HG03060 (cell line): ENCODE results near the gene TOM1L2.
"Not testable (repeated sequence)": the region's sequence is repeated elsewhere in the genome, so short reads cannot be mapped to it uniquely, and the experiment has no call there.

Experiments used
- ATAC-seq: cut with Tn5 transposase; IDR thresholded peaks from one replicate; pipeline ENCODE4 v1.9.1; 2021; ENCODE audit warnings: low read depth, moderate number of reproducible peaks; ENCODE audit not compliant: unreplicated experiment

TOM1L2 gene

DNA sequence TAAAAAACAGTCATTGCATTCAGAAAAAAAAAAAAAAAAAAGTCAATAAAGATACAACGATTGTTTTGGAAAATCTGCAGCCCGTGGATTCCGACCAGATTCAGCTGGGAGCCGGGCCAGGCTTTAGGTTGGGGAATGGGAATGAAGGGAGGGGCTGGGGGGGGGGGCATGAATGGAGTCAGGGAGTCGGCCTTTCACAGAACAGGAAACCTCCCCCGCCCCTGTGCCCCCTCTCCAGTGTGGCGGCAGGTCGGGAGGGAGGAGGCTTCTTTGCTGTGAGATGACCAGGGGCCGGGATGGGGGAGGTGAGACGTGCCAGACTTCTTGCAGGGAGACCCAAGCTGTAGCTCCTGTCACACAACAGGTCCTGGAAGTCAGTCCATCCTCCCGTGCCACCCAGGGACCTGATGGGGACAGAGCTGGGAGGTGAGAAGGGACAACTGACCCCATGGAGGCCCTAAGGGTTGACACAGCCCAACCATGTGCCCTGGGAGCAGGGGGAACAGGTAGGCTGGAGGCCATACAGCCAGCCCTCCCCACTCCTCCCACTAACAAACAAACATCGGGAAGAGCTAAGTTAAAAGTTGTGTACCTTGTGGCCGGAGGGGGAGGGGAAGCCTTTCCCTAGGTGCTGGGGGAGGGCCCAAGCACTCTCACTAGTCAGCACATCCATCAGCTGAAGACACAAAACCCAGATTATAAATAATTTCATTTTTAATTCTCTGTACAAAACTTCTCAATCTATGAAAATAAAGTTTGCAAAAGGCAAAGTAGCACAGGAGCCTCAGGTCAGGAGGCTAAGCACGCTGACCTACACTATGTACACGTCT is 160.6 kb downstream of the TOM1L2 start:
- ATAC-seq: no peak

DNA sequence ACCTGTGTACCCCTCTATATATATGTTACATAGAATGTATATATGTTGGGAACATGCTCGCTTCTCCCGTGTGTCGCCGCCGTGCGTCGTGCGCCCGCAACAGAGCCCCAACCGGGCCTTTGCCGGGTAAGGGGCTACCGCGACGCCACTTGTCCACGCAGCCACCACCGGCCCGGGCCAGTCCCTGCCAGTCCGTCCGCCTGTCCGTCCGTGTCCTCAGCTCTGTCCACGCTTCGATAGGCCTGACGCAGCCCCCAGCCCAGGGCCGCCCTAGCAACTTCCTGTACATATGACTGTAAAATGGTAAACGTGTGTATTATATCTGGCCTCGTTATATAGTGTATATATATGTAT is 161.3 kb downstream of the TOM1L2 start:
- no peak for ATAC-seq

DNA sequence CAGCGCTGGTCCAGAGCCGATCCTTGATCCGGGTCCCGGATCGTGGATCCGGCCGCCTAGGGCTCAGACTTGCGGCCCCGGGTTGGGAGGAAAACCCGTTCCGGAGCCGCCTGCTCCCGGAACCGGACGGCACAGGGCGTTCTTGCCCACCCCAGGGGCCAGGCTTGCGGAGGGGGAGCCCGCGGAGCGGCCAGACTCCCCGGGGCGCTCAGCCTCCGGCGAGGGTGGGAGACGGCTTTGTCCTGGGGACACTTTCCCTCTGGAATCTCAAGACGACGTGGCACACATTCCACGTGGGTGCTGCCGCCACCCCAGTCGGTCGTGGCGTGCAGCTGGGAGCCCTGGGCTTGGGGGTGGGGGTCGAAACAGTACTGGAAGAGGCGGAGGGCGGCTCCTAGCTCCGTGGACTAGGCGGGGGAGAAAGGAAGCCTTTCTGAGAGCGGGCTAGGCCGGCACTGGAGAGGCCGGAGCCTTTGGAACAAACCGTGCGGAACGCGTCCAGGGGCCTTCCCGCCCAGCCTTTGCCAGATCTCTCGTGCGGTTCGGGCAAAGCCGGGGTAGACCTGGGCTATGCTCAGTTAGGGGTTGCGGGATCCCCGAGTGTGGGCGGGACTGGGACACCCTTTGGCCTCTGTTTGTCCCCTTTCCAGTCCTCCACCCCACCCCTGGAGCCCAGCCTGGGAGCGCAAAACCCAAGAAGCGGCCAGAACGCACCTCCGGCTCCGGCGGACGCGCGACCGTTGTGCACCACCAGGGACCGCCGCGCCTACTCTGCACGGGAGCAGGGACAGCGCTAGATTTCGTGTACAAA is 161.9 kb downstream of the TOM1L2 start:
- ATAC-seq: no peak

DNA sequence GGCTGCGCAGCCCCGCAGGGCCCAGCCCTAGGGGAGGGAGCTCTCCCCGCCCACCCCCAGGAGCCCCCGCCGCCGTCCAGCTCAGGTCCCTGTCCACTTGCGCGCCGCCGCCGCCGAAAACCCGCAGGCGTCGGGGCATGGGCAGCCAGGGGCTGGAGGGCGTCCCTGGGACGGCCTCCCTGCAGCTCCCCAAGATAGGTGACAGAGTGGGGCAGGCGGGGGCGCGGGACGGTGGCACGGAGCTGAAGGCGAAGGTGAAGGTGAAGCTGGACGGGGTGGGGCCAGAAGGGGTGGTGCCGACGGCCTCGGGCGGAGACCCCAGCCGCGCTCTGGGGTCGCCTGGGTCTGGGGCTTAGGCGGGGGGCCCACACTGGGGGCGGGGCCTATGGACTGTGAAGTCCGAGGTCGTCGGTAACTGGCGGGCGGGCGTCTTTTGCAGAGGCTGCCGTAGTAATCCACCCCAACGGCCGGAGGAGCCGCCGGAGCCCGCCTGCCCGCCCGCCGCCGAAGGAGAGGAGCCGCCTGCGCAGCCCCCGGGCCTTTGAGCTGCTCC is 162.6 kb downstream of the TOM1L2 start:
- no peak for ATAC-seq

DNA sequence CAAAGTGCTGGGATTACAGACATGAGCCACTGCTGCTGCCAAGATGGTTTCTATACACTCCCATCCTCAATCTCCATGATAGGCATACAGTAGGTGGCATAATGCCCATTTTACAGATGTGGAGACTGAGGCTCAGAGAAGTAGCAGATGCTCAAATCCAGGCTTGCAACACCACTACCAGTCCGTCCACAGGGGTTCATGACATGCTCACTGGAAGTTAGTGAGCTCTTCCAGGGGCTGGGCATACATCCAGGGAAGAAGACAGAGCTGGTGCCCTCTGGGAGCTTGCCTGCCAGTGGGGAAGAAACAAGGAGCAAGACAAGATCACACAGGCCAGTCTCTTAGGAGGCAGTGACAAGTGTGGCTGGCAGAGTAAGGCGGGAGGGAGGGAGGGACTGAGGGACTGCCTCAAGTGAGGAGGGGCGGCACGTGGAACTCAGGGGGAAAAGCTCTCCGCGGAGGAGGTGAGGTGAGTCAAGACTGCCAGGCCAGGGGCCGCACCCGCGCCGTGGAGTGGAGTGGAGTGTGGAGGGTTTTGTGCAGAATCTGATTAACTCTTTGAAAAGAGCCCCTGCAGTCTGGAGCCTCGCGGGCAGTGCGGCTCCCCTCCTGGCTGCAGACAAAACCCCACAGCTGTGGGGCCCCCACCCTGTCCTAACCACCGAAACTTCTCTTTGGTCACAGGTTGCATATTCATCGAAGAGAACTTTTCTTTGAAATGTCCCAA is 163.3 kb downstream of the TOM1L2 start:
- no peak for ATAC-seq

DNA sequence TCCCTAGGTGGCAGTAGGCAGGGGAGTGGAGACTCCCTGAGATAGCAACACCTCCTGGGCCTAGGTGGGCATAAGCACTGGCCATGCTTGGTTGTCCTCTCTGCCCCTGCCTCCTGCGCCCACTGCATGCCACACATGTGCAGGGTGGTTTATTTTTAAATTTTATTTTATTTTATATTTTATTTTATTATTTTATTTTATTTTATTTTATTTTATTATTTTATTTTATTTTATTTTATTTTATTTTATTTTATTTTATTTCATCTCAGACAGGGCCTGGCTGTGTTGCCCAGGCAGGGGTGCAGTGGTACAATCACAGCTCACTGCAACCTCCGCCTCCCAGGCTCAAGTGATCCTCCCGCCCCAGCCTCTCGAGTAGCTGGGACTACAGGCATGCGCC is 164.0 kb downstream of the TOM1L2 start:
- ATAC-seq: not testable (repeated sequence)

DNA sequence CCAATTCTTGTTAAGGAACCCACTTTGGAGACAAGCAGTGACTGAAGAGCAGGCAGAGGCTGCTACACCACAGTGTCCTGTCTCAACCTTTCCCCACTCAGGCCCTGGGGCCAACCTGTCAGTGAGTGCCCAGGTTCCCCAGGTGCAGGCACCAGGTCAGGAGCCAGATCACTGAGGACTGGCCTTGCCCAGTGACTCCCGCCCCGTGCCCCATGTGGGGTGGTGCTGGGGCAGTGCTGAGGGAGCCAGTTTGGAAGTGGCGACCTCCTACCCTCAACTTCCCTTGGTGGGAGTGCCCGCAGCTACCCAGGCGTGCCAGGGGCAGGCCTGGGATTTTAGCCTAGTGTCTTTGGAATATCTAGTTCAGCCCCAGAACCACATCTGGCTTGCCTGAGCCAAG is 164.8 kb downstream of the TOM1L2 start:
- no peak for ATAC-seq

DNA sequence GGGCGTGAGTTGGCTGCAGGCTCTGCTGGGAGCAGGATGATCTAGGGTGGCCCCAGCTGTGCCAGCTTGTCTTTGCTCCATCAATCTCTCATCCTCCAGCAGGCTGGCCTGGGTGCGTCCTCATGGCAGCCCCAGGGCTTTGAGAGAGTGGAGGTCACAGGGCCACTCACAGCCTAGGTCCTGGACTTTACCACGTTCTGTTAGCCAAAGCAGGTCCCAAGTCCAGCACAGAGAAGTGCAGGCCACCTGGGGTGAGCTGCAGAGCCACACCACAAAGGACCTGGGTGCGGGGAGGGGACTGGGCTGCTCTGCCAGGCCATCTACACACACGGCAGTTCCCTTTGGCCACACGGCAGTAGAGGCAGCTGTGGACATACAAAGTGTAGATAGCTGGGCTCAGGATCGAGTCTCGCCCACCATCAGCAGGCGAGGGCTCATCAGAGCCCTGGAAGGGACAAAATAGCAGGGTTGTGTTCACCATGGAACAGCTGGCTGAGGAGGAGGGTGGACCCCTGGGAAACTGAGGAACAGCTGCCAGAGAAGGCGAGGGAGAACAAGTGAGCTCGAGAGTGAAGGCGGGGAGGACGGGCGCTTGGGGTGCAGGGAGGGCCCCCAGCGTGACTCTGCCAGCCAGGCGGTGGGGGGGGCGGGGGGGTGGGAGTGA is 165.5 kb downstream of the TOM1L2 start:
- no peak for ATAC-seq

DNA sequence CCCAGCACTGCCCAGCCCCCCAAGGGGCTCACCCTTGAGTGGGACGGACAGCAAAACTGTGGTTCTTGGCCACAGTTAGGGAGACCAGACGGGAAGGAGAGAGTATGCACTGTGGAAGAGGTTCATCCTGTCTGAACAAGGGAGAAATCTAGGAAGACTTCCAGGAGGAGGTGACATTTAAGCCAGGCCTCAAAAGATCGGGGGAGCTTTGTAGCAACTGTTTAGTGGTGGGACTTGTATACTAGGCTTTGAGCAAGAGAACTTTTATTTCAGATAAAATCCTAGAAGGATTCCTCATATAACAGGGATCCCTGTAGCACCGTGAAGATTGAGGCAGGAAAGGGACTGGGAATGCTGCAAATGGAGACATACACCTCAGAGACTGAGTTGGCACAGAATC is 166.2 kb downstream of the TOM1L2 start:
- no peak for ATAC-seq

DNA sequence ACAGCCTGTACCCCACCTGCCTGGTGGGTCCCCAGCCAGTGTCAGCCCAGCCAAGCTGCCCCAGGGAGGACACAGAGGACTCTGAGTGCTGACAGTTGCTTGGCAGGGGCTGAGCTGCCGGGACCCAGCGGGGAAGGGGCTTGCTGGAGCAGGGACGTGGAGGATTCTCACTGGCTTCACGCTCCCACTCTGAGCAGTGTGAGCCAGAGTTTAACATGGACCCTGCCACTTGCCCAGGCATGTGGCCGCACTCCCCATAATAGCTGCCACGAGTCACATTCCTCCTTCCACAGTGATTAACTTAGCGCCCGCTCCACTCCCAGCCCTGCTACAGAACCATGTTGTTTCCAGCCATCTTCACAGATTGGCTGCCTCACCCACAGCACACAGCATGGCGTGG is 166.6 kb downstream of the TOM1L2 start:
- ATAC-seq: no peak

DNA sequence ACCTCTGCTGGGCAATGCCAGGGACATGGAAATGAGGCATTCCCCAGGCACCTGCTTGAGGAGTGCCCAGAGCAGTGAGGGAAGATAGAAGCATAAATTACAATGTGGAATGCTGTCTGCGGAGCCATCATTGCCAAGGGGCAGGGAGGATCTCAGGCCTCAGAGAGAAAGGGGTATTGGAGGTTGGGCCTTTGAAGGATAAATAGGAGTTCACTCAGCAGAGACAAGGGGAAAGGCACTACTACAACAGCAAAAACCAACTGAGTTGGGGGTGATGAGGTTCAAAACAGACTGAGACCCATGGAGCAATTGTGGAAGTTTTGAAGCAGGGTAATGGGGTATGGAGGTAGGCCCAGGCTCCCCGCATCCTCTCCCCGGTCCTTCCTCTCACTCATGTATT is 168.2 kb downstream of the TOM1L2 start:
- no peak for ATAC-seq

DNA sequence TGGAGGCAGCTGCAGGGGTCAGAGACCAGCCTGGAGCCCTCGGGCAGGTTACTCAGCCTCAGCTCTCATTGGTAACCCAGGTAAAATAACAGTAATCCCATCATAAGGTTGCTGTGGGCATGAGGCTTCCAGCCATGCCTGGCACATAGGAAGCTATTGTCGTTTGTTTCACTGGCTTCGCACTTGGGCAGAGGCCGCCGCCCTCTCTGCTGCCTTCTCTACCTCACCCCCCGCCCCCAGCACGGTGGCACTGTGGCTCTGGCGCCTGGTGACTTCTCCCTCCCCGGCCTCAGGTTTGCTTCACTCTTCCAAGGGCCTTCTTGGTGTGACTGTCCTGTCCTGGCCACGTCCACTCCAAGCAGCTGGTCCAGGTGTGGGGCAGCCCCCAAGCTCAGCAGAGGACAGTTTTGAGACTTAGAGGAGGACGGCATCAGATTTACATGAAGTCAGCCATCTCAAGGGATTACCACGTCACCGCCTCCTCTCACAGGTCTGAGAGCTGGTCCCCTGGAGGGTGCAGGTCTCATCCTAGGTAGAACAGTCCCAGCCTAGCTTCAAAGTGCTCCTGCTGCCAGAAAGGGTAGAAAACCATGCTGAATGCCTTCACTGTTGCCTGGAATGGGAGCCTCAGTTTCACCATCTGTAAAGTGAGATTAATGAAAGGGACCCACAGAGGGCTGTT is 170.3 kb downstream of the TOM1L2 start:
- ATAC-seq: no peak

DNA sequence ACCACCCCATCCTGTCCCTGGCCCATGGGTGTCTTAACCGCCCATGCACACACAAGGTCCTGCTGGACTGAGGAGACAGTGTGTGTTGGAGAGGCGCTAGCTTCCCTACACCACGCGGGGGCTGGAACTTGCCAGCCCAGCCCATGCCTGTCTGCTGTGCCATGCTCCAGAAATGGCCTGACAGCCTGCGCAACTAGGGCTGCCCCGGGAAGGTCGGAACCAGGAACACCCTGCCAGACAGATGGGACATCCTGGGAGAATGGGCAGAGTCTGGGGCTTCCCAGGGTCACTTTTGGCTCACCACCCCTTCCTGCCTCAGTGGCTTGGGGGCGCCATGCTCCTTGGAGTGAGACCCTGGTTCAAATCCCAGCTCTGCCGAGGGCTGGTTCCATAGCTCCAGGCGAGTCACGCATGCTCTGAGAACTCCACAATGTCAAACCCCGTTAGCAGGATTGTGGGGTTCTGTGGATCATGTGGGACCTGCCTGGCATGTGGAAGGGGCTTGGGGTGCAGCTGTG is 171.6 kb downstream of the TOM1L2 start:
- no peak for ATAC-seq

DNA sequence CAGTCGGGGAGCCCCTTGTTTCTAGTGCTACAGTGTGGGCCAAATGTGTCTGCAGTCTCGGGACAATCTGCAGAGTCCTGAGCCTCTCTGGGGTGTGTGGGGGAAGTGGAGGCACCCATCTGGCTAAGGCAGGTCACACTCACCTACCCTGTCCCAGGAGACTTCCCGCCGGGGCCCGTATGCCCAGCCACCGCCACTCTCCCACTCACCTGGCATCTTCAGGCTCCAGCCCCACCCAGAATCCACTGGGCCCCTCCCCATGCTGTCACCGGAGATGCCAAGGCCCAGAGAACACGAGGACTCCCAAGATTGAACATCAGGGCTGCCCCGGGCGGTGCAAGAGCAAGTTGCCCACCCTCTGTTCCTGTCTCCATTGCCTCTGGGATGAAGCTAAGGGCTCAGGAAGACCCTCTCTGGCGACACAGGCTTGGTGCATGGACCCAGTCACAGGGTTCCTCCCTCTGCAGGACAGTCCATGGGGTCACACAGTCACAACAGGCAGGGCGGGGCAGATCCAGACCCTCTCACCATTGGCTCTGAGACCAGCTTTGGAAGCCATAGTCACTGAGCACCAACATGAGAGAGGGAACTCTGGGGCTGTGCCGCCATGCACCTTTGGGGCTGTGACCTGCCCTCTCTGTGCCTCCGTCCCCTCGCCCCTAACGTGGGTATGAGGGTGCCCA is 173.5 kb downstream of the TOM1L2 start:
- ATAC-seq: no peak

DNA sequence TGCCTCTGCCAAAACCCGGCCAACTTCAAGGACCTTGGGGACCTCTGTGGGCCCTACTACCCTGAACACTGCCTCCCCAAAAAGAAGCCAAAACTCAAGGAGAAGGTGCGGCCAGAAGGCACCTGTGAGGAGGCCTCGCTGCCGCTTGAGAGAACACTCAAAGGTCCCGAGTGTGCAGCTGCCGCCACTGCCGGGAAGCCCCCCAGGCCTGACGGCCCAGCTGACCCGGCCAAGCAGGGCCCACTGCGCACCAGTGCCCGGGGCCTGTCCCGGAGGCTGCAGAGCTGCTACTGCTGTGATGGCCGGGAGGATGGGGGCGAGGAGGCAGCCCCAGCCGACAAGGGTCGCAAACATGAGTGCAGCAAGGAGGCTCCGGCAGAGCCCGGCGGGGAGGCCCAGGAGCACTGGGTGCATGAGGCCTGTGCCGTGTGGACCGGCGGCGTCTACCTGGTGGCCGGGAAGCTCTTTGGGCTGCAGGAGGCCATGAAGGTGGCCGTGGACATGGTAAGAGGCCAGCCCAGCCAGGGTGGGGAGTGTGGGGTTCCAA is 174.1 kb downstream of the TOM1L2 start:
- no peak for ATAC-seq

DNA sequence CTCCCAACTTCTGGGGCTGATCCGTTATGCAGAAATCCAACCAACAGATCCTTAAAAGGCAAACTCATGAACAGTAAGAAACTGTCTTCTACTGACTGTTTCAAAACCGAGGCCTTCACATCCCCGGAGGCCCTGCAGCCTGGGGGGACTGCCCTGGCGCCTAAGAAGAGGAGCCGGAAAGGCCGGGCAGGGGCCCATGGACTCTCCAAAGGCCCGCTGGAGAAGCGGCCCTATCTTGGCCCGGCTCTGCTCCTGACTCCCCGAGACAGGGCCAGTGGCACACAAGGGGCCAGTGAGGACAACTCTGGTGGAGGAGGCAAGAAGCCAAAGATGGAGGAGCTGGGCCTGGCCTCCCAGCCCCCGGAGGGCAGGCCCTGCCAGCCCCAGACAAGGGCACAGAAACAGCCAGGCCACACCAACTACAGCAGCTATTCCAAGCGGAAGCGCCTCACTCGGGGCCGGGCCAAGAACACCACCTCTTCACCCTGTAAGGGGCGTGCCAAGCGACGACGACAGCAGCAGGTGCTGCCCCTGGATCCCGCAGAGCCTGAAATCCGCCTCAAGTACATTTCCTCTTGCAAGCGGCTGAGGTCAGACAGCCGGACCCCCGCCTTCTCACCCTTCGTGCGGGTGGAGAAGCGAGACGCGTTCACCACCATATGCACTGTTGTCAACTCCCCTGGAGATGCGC is 174.9 kb downstream of the TOM1L2 start:
- no peak for ATAC-seq

DNA sequence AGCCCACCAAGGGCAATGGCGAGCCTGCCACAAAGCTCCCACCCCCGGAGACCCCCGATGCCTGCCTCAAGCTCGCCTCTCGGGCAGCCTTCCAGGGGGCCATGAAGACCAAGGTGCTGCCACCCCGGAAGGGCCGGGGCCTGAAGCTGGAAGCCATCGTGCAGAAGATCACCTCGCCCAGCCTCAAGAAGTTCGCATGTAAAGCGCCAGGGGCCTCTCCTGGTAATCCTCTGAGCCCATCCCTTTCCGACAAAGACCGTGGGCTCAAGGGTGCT is 175.5 kb downstream of the TOM1L2 start:
- ATAC-seq: no peak

DNA sequence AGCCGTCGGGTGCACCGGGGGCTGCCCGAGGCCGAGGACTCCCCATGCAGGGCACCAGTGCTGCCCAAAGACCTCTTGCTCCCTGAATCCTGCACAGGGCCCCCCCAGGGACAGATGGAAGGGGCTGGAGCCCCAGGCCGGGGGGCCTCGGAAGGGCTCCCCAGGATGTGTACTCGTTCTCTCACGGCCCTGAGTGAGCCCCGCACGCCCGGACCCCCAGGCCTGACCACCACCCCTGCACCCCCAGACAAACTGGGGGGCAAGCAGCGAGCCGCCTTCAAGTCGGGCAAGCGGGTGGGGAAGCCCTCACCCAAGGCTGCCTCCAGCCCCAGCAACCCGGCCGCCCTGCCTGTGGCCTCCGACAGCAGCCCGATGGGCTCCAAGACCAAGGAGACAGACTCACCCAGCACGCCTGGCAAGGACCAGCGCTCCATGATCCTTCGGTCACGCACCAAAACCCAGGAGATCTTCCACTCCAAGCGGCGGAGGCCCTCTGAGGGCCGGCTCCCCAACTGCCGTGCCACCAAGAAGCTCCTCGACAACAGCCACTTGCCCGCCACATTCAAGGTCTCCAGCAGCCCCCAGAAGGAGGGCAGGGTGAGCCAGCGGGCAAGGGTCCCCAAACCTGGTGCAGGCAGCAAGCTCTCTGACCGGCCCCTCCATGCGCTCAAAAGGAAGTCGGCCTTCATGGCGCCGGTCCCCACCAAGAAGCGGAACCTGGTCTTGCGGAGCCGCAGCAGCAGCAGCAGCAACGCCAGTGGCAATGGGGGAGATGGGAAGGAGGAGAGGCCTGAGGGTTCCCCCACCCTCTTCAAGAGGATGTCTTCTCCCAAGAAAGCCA is 176.0 kb downstream of the TOM1L2 start:
- ATAC-seq: no peak
